ENCODE measurements around the gene ABHD11. TPM values are rescaled to one million over a fixed set of nuclear protein-coding genes. Genes with fewer than 3 reads are reported as not detected.
"Not testable (repeated sequence)": the region's sequence is repeated elsewhere in the genome, so short reads cannot be mapped to it uniquely, and the experiment has no call there.

The ABHD11 gene
- total RNA-seq, 2 donors from 2014 or later, result 17.3 to 18.1 TPM

- ATAC-seq (no peak), DNase-seq (ENCODE audit: low spot score in 2 of 2) (no peak)
- H3K27ac Mint-ChIP-seq, result no peak overlapping the region
- no peaks in the 10 kb centered on the region for H3K36me3 Mint-ChIP-seq
- no peaks in the 10 kb centered on the region for H3K9me3 Mint-ChIP-seq
These were observed 6.2 kb downstream of the ABHD11 start for GRCh38 chr7:73732397-73732796.

GRCh38 chr7:73730485-73730884 lies 8.1 kb downstream of the ABHD11 start:
- ATAC-seq (no peak), DNase-seq (ENCODE audit: low spot score in 2 of 2) (no peak)
- Mint-ChIP-seq H3K9me3 (no peaks in the 10 kb centered on the region), H3K36me3 (no peaks in the 10 kb centered on the region), H3K27ac (no peak overlapping the region)

- ATAC-seq (no peak), DNase-seq (ENCODE audit: low spot score in 2 of 2) (no peak)
- Mint-ChIP-seq H3K27ac (no peak overlapping the region), H3K9me3 (no peaks in the 10 kb centered on the region), H3K36me3 (no peaks in the 10 kb centered on the region)
These were observed 10.1 kb downstream of the ABHD11 start for GRCh38 chr7:73728551-73728950.

GRCh38 chr7:73727952-73728351 lies 10.7 kb downstream of the ABHD11 start:
- no peak for ATAC-seq
- H3K27ac Mint-ChIP-seq, result no peak overlapping the region
- H3K36me3 Mint-ChIP-seq, result no peaks in the 10 kb centered on the region
- H3K9me3 Mint-ChIP-seq, result no peaks in the 10 kb centered on the region
- DNase-seq (ENCODE audit: low spot score in 2 of 2), result no peak

GRCh38 chr7:73726083-73726466 lies 12.5 kb downstream of the ABHD11 start:
- Mint-ChIP-seq H3K36me3 (no peaks in the 10 kb centered on the region), H3K27ac (no peak overlapping the region), H3K9me3 (no peaks in the 10 kb centered on the region)
- peak; percentile 41 to 61 for ATAC-seq
- no peak for DNase-seq (ENCODE audit: low spot score in 2 of 2)

DNA sequence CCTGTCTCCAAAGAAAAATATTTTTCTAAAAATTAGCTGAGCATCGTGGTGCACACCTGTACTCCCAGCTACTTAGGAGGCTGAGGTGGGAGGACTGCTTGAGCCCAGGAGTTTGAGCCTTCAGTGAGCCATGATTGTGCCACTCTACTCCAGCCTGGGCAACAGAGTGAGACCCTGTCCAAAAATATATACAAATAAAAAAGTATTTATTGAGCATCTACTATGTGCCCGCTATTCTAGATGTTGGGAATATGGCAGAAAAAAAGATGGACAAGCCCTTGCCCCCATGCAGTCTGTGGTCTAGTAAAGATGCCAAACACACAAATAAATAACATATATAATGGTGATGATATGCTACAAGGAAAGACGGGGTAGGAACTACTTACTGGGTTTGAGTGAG lies 14.8 kb downstream of the ABHD11 start:
- Mint-ChIP-seq H3K9me3 (no peaks in the 10 kb centered on the region), H3K36me3 (no peaks in the 10 kb centered on the region), H3K27ac (no peak overlapping the region)
- DNase-seq (ENCODE audit: low spot score in 2 of 2) (no peak), ATAC-seq (no peak)

DNA sequence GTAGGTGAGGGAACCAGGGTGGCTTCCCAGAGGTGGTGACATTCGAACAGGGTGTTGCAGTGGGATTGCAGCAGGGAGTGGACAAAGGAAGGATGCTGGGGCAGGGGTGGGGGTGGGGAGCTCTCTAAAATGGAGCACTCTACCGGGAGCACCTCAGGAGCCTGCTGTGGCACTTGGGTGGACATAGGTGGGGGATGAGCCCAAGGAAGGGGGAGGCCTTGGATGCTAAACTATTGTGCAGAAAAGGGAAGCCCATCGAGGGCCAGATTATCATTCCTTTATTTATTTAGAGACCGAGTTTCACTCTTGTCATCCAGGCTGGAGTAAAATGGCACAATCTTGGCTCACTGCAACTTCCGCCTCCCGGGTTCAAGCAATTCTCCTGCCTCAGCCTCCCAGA lies 15.8 kb downstream of the ABHD11 start:
- no peaks in the 10 kb centered on the region for H3K9me3 Mint-ChIP-seq
- ATAC-seq (no peak), DNase-seq (ENCODE audit: low spot score in 2 of 2) (no peak)
- no peak overlapping the region for H3K27ac Mint-ChIP-seq
- H3K36me3 Mint-ChIP-seq, result no peaks in the 10 kb centered on the region

GRCh38 chr7:73722182-73722581 lies 16.4 kb downstream of the ABHD11 start:
- DNase-seq (ENCODE audit: low spot score in 2 of 2); H3K9me3 Mint-ChIP-seq; H3K27ac Mint-ChIP-seq; H3K36me3 Mint-ChIP-seq; ATAC-seq: not testable (repeated sequence)

DNA sequence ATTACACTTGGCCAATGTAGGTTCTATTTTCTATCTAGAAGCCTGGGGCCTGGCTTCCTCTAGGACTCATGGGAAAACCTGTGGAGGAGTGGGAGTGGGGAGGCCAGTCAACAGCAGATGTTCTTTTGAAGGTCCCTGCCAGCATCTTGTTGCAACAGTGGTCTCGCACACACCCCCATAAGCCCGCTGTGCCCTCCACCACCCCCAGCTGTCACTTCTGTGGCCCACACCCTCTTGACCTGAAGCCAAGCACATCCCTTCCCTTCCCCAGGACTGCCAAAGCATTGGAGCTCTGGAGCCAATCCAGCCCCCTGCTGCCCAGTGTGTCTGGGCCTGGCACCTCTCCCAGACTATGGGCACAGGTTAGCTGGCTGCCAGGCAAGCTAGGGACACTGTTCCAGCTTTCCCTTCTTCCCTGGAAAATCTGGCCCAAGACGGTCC lies 17.2 kb downstream of the ABHD11 start:
- ATAC-seq (no peak), DNase-seq (ENCODE audit: low spot score in 2 of 2) (no peak)
- Mint-ChIP-seq H3K9me3 (no peaks in the 10 kb centered on the region), H3K36me3 (no peaks in the 10 kb centered on the region), H3K27ac (no peak overlapping the region)

- H3K36me3 Mint-ChIP-seq; H3K9me3 Mint-ChIP-seq; DNase-seq (ENCODE audit: low spot score in 2 of 2); ATAC-seq: not testable (repeated sequence)
- peak overlapping the region in 1 of 2 donors; percentile 65 for H3K27ac Mint-ChIP-seq
These were observed 18.2 kb downstream of the ABHD11 start for GRCh38 chr7:73720443-73720842.

GRCh38 chr7:73719806-73720169 lies 18.8 kb downstream of the ABHD11 start:
- Mint-ChIP-seq H3K9me3 (no peaks in the 10 kb centered on the region), H3K36me3 (no peaks in the 10 kb centered on the region), H3K27ac (no peak overlapping the region)
- ATAC-seq (no peak), DNase-seq (ENCODE audit: low spot score in 2 of 2) (no peak)

DNA sequence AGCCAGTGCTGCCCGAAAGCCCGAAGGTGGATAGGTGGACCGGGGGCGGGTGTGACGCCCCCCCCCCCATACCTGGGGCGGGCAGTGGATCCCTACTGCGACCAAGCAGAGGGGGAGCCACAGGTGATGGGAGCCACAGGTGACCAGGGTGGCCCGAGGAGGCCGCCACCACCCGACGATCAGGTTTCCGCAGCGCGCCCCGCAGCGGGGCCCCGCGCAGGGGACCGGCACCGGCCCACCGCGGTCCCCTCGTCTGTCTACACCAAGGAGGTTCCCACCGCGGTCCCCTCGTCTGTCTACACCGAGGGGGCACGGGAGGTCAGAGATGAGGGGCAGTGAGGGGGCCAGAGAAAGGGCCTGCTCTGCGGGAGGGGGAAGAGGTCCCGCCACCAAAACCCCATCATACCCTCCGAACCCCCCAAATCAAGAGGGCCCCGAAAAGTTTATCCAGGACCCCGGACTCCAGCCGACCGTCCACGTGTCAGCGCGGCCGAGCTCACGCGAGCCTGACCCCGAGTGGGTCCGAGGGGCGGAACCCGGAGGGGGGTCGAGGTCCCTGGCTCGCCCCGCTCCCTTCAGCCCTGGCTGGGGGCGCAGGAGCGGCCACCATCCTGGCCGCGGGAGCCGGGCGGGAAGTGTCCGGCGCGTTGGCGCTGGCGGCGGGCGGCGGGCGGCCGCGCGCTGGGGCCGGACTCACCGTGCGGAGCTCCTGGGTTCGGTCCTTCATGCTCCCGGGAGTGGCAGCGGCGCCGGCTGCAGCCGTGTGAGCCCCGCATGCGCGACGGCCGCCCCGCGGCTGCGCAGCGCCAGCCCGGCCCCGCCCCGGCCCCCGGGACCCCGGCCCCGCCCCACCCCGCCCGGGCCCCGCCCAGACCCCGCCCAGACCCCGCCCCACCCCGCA lies 19.4 kb downstream of the ABHD11 start, which contains the start of gene STX1A:
Gene STX1A (minus strand): TSS at position 765 of the 901 bp plus-strand sequence. CDS start 38 bp downstream, at position 727.
- ATAC-seq (peak; percentile 50 to 74), DNase-seq (ENCODE audit: low spot score in 2 of 2) (peak; percentile 75 to 76)
- Mint-ChIP-seq H3K36me3 (no peaks in the 10 kb centered on the region), H3K9me3 (no peaks in the 10 kb centered on the region), H3K27ac (peak within 1 kb of the TSS; percentile 50 to 65)

GRCh38 chr7:73718438-73718881 lies 20.1 kb downstream of the ABHD11 start:
- peak in 1 of 2 donors; percentile 2 for ATAC-seq
- H3K27ac Mint-ChIP-seq, result peak overlapping the region in 1 of 2 donors; percentile 50
- H3K36me3 Mint-ChIP-seq, result no peaks in the 10 kb centered on the region
- peak in 1 of 2 donors; percentile 39 for DNase-seq (ENCODE audit: low spot score in 2 of 2)
- no peaks in the 10 kb centered on the region for H3K9me3 Mint-ChIP-seq

DNA sequence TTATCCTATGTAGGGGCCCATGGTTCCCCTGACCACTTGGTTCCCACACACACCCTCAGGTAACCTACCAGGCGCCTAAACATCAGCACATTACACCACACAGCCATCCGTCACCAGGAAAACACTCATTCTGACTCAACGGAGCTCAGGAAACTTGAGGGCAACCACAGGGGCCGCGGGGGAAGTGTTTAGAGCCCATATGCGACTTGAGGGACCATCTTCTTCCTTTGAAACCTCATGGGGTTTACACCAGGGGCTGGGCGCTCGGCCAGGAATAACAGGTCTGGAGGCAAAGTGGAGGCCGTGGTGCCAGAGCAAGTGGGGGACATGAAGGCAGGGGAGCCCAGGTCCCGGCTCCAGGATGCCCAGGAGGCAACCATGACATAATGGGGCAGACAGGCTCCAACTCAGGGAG lies 20.6 kb downstream of the ABHD11 start:
- peak; percentile 73 to 88 for DNase-seq (ENCODE audit: low spot score in 2 of 2)
- ATAC-seq, result peak; percentile 71 to 86
- Mint-ChIP-seq H3K36me3 (no peaks in the 10 kb centered on the region), H3K27ac (peak overlapping the region; percentile 50 to 62), H3K9me3 (no peaks in the 10 kb centered on the region)

- Mint-ChIP-seq H3K9me3 (no peaks in the 10 kb centered on the region), H3K27ac (peak overlapping the region in 1 of 2 donors; percentile 50)
- no peak for ATAC-seq
These were observed 21.4 kb downstream of the ABHD11 start for GRCh38 chr7:73717025-73717807.

GRCh38 chr7:73716318-73716890 lies 22.2 kb downstream of the ABHD11 start:
- no peak for ATAC-seq
- Mint-ChIP-seq H3K9me3 (no peaks in the 10 kb centered on the region), H3K36me3 (no peaks in the 10 kb centered on the region), H3K27ac (no peak overlapping the region)
- DNase-seq (ENCODE audit: low spot score in 2 of 2), result no peak

More at GRCh38 chr7:73717025-73717807, 21.4 kb downstream of the ABHD11 start:
- no peak for DNase-seq (ENCODE audit: low spot score in 2 of 2)
- no peaks in the 10 kb centered on the region for H3K36me3 Mint-ChIP-seq
